Measurements from ENCODE around the gene APOB.

APOB gene

GRCh38 chr2:20985062-20985461 lies 58.8 kb downstream of the APOB start:
- Histone ChIP-seq H3K4me1 (ENCODE audit: insufficient read depth, low read length, poor library complexity, severe bottlenecking) (no peaks in the 10 kb centered on the region), H3K79me2 (ENCODE audit: insufficient read depth, low read length) (no peaks in the 10 kb centered on the region), H4K20me1 (ENCODE audit: insufficient read depth, low read length, poor library complexity, severe bottlenecking) (no peaks in the 10 kb centered on the region), H3K27me3 (ENCODE audit: insufficient read depth, low read length, poor library complexity, severe bottlenecking) (no peaks in the 10 kb centered on the region), H3K36me3 (ENCODE audit: insufficient read depth, low read length) (no peaks in the 10 kb centered on the region), H2AFZ (ENCODE audit: low read length) (no peak overlapping the region), H3F3A (ENCODE audit: low read depth) (no peaks in the 10 kb centered on the region), H3K9me3 (ENCODE audit: insufficient read depth, low read depth, low read length) (no peaks in the 10 kb centered on the region), H3K4me2 (ENCODE audit: low read depth, low read length, poor library complexity, severe bottlenecking) (no peak overlapping the region), H3K9me2 (replicated peaks; ENCODE audit: low read depth, low read length) (no peaks in the 10 kb centered on the region), H3K4me3 (ENCODE audit: low read length, poor library complexity, severe bottlenecking) (no peak overlapping the region), H3K9ac (ENCODE audit: low read depth, low read length, poor library complexity, severe bottlenecking) (no peak overlapping the region)
- TF ChIP-seq EZH2phosphoT487 (IDR thresholded peaks at IDR 0.05; ENCODE audit: borderline replicate concordance) (no peak), CTCF (conservative IDR thresholded peaks at IDR 0.05; ENCODE audit: low read length) (no peak)

- Histone ChIP-seq H4K20me1 (ENCODE audit: insufficient read depth, low read length, poor library complexity, severe bottlenecking) (no peaks in the 10 kb centered on the region), H3F3A (ENCODE audit: low read depth) (no peaks in the 10 kb centered on the region), H3K79me2 (ENCODE audit: insufficient read depth, low read length) (no peaks in the 10 kb centered on the region), H3K4me1 (ENCODE audit: insufficient read depth, low read length, poor library complexity, severe bottlenecking) (no peaks in the 10 kb centered on the region), H3K36me3 (ENCODE audit: insufficient read depth, low read length) (no peaks in the 10 kb centered on the region), H3K4me2 (ENCODE audit: low read depth, low read length, poor library complexity, severe bottlenecking) (no peak overlapping the region), H3K27me3 (ENCODE audit: insufficient read depth, low read length, poor library complexity, severe bottlenecking) (no peaks in the 10 kb centered on the region), H3K9me3 (ENCODE audit: insufficient read depth, low read depth, low read length) (no peaks in the 10 kb centered on the region), H3K9ac (ENCODE audit: low read depth, low read length, poor library complexity, severe bottlenecking) (no peak overlapping the region), H2AFZ (ENCODE audit: low read length) (no peak overlapping the region), H3K4me3 (ENCODE audit: low read length, poor library complexity, severe bottlenecking) (no peak overlapping the region), H3K9me2 (replicated peaks; ENCODE audit: low read depth, low read length) (no peaks in the 10 kb centered on the region)
- TF ChIP-seq CTCF (conservative IDR thresholded peaks at IDR 0.05; ENCODE audit: low read length): no peak
- no peak for TF ChIP-seq EZH2phosphoT487 (IDR thresholded peaks at IDR 0.05; ENCODE audit: borderline replicate concordance)
Measured at GRCh38 chr2:20984408-20984807, 59.5 kb downstream of the APOB start.

- Histone ChIP-seq H3K27me3 (ENCODE audit: insufficient read depth, low read length, poor library complexity, severe bottlenecking) (no peaks in the 10 kb centered on the region), H3K9me2 (replicated peaks; ENCODE audit: low read depth, low read length) (no peaks in the 10 kb centered on the region), H3K79me2 (ENCODE audit: insufficient read depth, low read length) (no peaks in the 10 kb centered on the region), H3K9ac (ENCODE audit: low read depth, low read length, poor library complexity, severe bottlenecking) (no peak overlapping the region), H3K36me3 (ENCODE audit: insufficient read depth, low read length) (no peaks in the 10 kb centered on the region), H3K4me3 (ENCODE audit: low read length, poor library complexity, severe bottlenecking) (no peak overlapping the region), H3F3A (ENCODE audit: low read depth) (no peaks in the 10 kb centered on the region), H2AFZ (ENCODE audit: low read length) (no peak overlapping the region), H3K4me2 (ENCODE audit: low read depth, low read length, poor library complexity, severe bottlenecking) (no peak overlapping the region), H3K4me1 (ENCODE audit: insufficient read depth, low read length, poor library complexity, severe bottlenecking) (no peaks in the 10 kb centered on the region), H3K9me3 (ENCODE audit: insufficient read depth, low read depth, low read length) (no peaks in the 10 kb centered on the region), H4K20me1 (ENCODE audit: insufficient read depth, low read length, poor library complexity, severe bottlenecking) (no peaks in the 10 kb centered on the region)
- no peak for TF ChIP-seq CTCF (conservative IDR thresholded peaks at IDR 0.05; ENCODE audit: low read length)
- TF ChIP-seq EZH2phosphoT487 (IDR thresholded peaks at IDR 0.05; ENCODE audit: borderline replicate concordance): no peak
Measured at GRCh38 chr2:20983844-20984243, 60.0 kb downstream of the APOB start.

Data from Loucy (cell line).